Fibroblast of lung (primary cell): ENCODE measurements around the gene ZNF443. TPM values are rescaled to one million over a fixed set of nuclear protein-coding genes. Genes with fewer than 3 reads are reported as not detected.
"Not testable (repeated sequence)": the region's sequence is repeated elsewhere in the genome, so short reads cannot be mapped to it uniquely, and the experiment has no call there.

ENCODE experiments used
- DNase-seq, 2 donors: peaks; one replicate each; pipeline versions ENCODE4 v3.0.0 to v3.0.0-alpha.2; 2010; ENCODE audit warnings: low read depth in 2 of 2
- H2AFZ ChIP-seq: 2 replicates; pipeline ENCODE4 v1.5.1; 2012; ENCODE audit warnings: low read length, control low read depth, inconsistent platforms
- H3K27ac ChIP-seq: 2 replicates; pipeline ENCODE4 v1.5.1; 2011; ENCODE audit warnings: low read length, control low read depth; ENCODE audit not compliant: insufficient read depth
- H3K27me3 ChIP-seq: 2 replicates; pipeline ENCODE4 v1.5.1; 2011; ENCODE audit warnings: mild to moderate bottlenecking, low read length; ENCODE audit not compliant: control insufficient read depth, insufficient read depth
- H3K36me3 ChIP-seq: 2 replicates; pipeline ENCODE4 v1.5.1; 2011; ENCODE audit warnings: low read length; ENCODE audit not compliant: control insufficient read depth, insufficient read depth
- H3K4me1 ChIP-seq: 2 replicates; pipeline ENCODE4 v1.5.1; 2011; ENCODE audit warnings: low read length; ENCODE audit not compliant: control insufficient read depth, insufficient read depth; ENCODE audit errors: extremely low read depth
- H3K4me2 ChIP-seq: 2 replicates; pipeline ENCODE4 v1.5.1; 2011; ENCODE audit warnings: low read length, control low read depth; ENCODE audit not compliant: insufficient read depth; ENCODE audit errors: extremely low read depth
- H3K4me3 ChIP-seq, 4 experiments: fragments of 200-600 bp in 1 of 4; sonication (generic) in 1 of 4; replicated peaks in 1 of 4; 2 replicates each; pipeline ENCODE4 v1.5.1; 2011 to 2016; ENCODE audit warnings: low read length in 4 of 4, low read depth in 3 of 4, mild to moderate bottlenecking in 3 of 4, control low read depth in 2 of 4, inconsistent platforms in 1 of 4, mixed read lengths in 1 of 4; ENCODE audit not compliant: insufficient read depth in 1 of 4; ENCODE audit errors: control extremely low read depth in 1 of 4
- H3K79me2 ChIP-seq: 2 replicates; pipeline ENCODE4 v1.5.1; 2012; ENCODE audit warnings: mild to moderate bottlenecking, low read length, inconsistent platforms; ENCODE audit not compliant: control insufficient read depth, insufficient read depth
- H3K9ac ChIP-seq: 2 replicates; pipeline ENCODE4 v1.5.1; 2011; ENCODE audit warnings: mild to moderate bottlenecking, low read length, control low read depth; ENCODE audit not compliant: insufficient read depth
- H3K9me3 ChIP-seq: 2 replicates; pipeline ENCODE4 v1.5.1; 2012; ENCODE audit warnings: low read depth, low read length; ENCODE audit not compliant: control insufficient read depth, insufficient read depth
- H4K20me1 ChIP-seq: 2 replicates; pipeline ENCODE4 v1.5.1; 2011; ENCODE audit warnings: low read length; ENCODE audit not compliant: control insufficient read depth, insufficient read depth; ENCODE audit errors: extremely low read depth
- EZH2 ChIP-seq: IDR thresholded peaks from 2 replicates; pipeline ENCODE4 v1.5.1; 2012; ENCODE audit warnings: low read length, control low read depth, mild to moderate bottlenecking; ENCODE audit errors: missing control alignments
- polyA minus RNA-seq: library from RNA; depleted of rRNA, polyadenylated mRNA; stranded (reverse); fragments of >200 nt; gene quantifications from 2 replicates; pipeline ENCODE4 v1.2.3, GENCODE V29; 2011; ENCODE audit warnings: low replicate concordance
- polyA plus RNA-seq, 2 donors: library from polyadenylated mRNA; depleted of rRNA in 1 of 2; stranded (reverse) in 1 of 2; unstranded in 1 of 2; fragments of >200 nt; gene quantifications; 2 replicates each; pipeline ENCODE4 v1.2.1, GENCODE V29; 2011 to 2012; ENCODE audit warnings: missing spikeins in 1 of 2
- total RNA-seq: library from RNA; depleted of rRNA; stranded (reverse); fragments of >200 nt; gene quantifications from 2 replicates; pipeline ENCODE4 v1.2.1, GENCODE V29; 2014
- TF ChIP-seq, protein P1 (sequence below), 2 donors: IDR thresholded peaks in 1 of 2; conservative IDR thresholded peaks in 1 of 2; 1 replicate in 1 of 2; 2 replicates in 1 of 2; pipeline ENCODE4 v1.5.1; 2011 to 2012; ENCODE audit warnings: low read length in 2 of 2, control low read depth in 1 of 2, inconsistent platforms in 1 of 2, low read depth in 1 of 2, mild to moderate bottlenecking in 1 of 2

Gene ZNF443
- total RNA-seq (1.8 and 2.3 TPM in 2 replicates), polyA plus RNA-seq (1.1 and 1.2 TPM in 2 replicates), polyA minus RNA-seq (0.70 TPM in 1 of 2 replicates, not detected in the other)
- 0.56 and 1.0 TPM in 2 replicates for polyA plus RNA-seq (2012)

DNA sequence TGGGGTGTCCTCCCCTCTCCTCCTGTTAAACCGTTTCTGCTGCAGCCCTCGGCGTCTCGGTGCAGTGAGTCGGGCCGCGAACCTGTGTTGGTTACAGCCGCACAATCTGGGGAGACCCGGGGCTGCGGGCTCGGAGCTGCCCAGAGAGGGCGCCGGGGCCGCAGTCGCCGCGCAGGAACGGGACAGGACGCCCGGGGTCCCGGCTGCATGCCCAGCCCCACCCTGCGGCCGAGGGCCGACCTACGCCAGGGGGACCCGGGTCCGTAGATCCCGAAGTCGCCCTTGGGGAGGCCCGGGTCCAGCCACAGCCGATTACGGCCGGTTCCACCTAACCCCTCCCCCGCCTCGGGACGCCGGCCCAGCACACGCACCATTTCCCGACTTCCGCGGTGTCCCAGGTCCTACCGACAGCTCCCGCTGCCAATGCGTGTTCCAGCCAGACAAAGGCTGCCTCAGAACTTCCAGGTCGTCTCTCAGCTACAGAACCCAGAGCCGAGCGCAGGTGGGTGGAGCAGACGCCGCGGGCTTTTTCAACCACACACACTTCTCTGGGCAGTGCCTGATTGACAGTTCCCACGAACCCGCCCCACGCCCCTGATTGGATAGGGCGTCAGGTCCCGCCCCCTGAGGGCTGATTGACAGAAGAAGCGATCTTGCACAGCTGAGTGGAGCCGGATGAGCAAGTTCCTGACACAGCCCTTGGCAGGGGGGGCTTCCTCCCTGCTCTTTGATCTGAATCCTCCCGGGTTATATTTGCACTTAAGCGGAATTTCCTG lies at the start of gene ZNF443:
Gene ZNF443 (minus strand): TSS at position 481 of the 776 bp plus-strand sequence. CDS start 107 bp downstream, at position 374.
- H3K4me3 ChIP-seq: peak within 1 kb of the TSS; percentile 77 to 83 (median 80)
- peak within 1 kb of the TSS; percentile 88 for H3K4me2 ChIP-seq
- no peaks in the 10 kb centered on the region for H3K4me1 ChIP-seq
- no peaks in the 10 kb centered on the region for H3K79me2 ChIP-seq
- H3K27ac ChIP-seq: peak within 1 kb of the TSS; percentile 61
- no peaks in the 10 kb centered on the region for H3K9me3 ChIP-seq
- H4K20me1 ChIP-seq: no peaks in the 10 kb centered on the region
- H2AFZ ChIP-seq: peak within 1 kb of the TSS; percentile 98
- H3K36me3 ChIP-seq: no peaks in the 10 kb centered on the region
- TF ChIP-seq, protein P1, sequence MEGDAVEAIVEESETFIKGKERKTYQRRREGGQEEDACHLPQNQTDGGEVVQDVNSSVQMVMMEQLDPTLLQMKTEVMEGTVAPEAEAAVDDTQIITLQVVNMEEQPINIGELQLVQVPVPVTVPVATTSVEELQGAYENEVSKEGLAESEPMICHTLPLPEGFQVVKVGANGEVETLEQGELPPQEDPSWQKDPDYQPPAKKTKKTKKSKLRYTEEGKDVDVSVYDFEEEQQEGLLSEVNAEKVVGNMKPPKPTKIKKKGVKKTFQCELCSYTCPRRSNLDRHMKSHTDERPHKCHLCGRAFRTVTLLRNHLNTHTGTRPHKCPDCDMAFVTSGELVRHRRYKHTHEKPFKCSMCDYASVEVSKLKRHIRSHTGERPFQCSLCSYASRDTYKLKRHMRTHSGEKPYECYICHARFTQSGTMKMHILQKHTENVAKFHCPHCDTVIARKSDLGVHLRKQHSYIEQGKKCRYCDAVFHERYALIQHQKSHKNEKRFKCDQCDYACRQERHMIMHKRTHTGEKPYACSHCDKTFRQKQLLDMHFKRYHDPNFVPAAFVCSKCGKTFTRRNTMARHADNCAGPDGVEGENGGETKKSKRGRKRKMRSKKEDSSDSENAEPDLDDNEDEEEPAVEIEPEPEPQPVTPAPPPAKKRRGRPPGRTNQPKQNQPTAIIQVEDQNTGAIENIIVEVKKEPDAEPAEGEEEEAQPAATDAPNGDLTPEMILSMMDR (conservative IDR thresholded peaks at IDR 0.05 in 1 of 2, IDR thresholded peaks at IDR 0.05 in 1 of 2; ENCODE audit: low read depth in 1 of 2, low read length in 2 of 2): no peak
- no peak for TF ChIP-seq EZH2
- no peaks in the 10 kb centered on the region for H3K27me3 ChIP-seq
- DNase-seq: peak; percentile 96 to 97
- H3K9ac ChIP-seq: peak within 1 kb of the TSS; percentile 42

DNA sequence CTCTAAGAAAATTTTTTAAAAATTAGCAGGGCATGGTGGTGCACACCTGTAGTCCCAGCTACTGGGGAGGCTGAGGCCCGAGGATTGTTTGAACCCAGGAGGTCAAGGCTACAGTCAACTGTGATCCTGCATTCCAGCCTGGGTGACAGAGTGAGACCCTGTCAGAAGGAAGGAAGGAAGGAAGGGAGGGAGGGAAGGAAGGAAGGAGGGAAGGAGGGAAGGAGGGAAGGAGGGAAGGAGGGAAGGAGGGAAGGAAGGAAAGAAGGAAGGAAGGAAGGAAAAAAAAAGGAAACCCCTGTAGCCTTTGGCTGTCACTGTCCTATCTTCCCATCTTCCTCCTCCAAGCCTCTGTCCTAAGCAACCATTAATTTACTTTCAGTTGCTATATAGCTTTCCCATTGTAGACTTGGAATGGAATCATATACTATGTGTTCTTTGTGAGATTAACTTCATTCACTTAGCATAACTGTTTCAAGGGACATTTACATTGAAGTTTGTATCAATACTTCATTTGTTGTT lies 45.5 kb upstream of the ZNF443 start:
- H3K9ac ChIP-seq, H2AFZ ChIP-seq, H3K79me2 ChIP-seq, H3K9me3 ChIP-seq, H3K27me3 ChIP-seq, H3K4me1 ChIP-seq, H3K4me3 ChIP-seq, H3K36me3 ChIP-seq, H3K4me2 ChIP-seq, H4K20me1 ChIP-seq, H3K27ac ChIP-seq, DNase-seq: not testable (repeated sequence)

DNA sequence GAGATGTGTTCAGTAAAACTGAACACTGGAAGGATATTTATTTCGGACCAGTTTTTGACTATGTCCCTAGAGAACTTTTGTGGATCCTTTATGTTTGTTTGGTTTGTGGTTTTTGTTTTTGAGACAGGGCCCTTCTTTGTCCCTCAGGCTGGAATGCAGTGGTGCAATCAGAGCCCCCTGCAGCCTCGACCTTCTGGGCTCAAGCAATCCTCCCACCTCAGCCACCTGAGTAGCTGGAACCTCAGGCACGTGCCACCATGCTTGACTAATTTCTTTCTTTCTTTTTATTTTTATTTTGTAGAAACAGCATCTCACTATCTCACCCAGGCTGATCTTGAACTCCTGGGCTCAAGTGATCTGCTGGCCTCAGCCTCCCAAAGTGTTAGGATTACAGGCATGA lies 44.8 kb upstream of the ZNF443 start:
- H3K36me3 ChIP-seq: no peaks in the 10 kb centered on the region
- H3K4me3 ChIP-seq: no peak overlapping the region
- DNase-seq: no peak
- no peaks in the 10 kb centered on the region for H3K9me3 ChIP-seq
- TF ChIP-seq, protein P1 (conservative IDR thresholded peaks at IDR 0.05 in 1 of 2, IDR thresholded peaks at IDR 0.05 in 1 of 2; ENCODE audit: low read depth in 1 of 2, low read length in 2 of 2): no peak
- TF ChIP-seq EZH2: no peak
- no peaks in the 10 kb centered on the region for H3K27me3 ChIP-seq
- H3K4me2 ChIP-seq: no peak overlapping the region
- no peaks in the 10 kb centered on the region for H3K4me1 ChIP-seq
- H2AFZ ChIP-seq: no peak overlapping the region
- no peak overlapping the region for H3K27ac ChIP-seq
- no peak overlapping the region for H3K9ac ChIP-seq
- no peaks in the 10 kb centered on the region for H3K79me2 ChIP-seq
- no peaks in the 10 kb centered on the region for H4K20me1 ChIP-seq
